A673 (cell line): ENCODE data around the gene BAHD1. TPM values are rescaled to one million over a fixed set of nuclear protein-coding genes. Genes with fewer than 3 reads are reported as not detected.

Source experiments
- BruUV-seq: library from RNA; stranded (reverse); fragments of 400-500 nt; replicated peaks from 2 replicates; lab custom pipeline; 2021; lab: Mats Ljungman, UMichigan
- CTCF ChIA-PET: fragments of 300-600 bp; sonication (Branson Sonifier 250); formaldehyde crosslinking; loops from one replicate; lab custom pipeline; 2022; ENCODE audit warnings: antibody characterized with exemption; lab: Charles Lee
- POLR2A ChIA-PET: fragments of 300-600 bp; sonication (Branson Sonifier 250); formaldehyde crosslinking; loops from one replicate; lab custom pipeline; 2022; ENCODE audit warnings: antibody characterized with exemption; ENCODE audit not compliant: low non-redundant PET; lab: Charles Lee
- DNase-seq: peaks from one replicate; pipeline ENCODE4 v3.0.0-alpha.2; 2015; ENCODE audit warnings: low spot score
- H3K27ac ChIP-seq: fragments of 200-600 bp; sonication (generic); 2 replicates; pipeline ENCODE4 v1.5.1; 2016; ENCODE audit warnings: mixed run types, low read depth, mild to moderate bottlenecking, mixed read lengths, antibody characterized with exemption, low read length; ENCODE audit not compliant: poor library complexity, severe bottlenecking
- H3K27me3 ChIP-seq: fragments of 200-600 bp; sonication (generic); replicated peaks from 2 replicates; pipeline ENCODE4 v1.6.1; 2017; ENCODE audit warnings: mixed run types, low read depth, mild to moderate bottlenecking, mixed read lengths, antibody characterized with exemption, low read length; ENCODE audit not compliant: insufficient read depth, poor library complexity
- H3K36me3 ChIP-seq: fragments of 200-600 bp; sonication (generic); 2 replicates; pipeline ENCODE4 v1.6.1; 2016; ENCODE audit warnings: mixed run types, mild to moderate bottlenecking, mixed read lengths, antibody characterized with exemption, low read length; ENCODE audit not compliant: insufficient read depth, poor library complexity, severe bottlenecking
- H3K4me1 ChIP-seq: fragments of 200-600 bp; sonication (generic); 2 replicates; pipeline ENCODE4 v1.6.1; 2017; ENCODE audit warnings: mixed run types, mild to moderate bottlenecking, mixed read lengths, antibody characterized with exemption, low read length; ENCODE audit not compliant: insufficient read depth, poor library complexity, severe bottlenecking
- H3K4me3 ChIP-seq: fragments of 200-600 bp; sonication (generic); 2 replicates; pipeline ENCODE4 v1.5.1; 2016; ENCODE audit warnings: low read depth, mixed run types, mild to moderate bottlenecking, mixed read lengths, low read length; ENCODE audit not compliant: poor library complexity, severe bottlenecking
- H3K9me3 ChIP-seq: fragments of 200-600 bp; sonication (generic); 2 replicates; pipeline ENCODE4 v1.6.1; 2016; ENCODE audit warnings: mixed run types, low read depth, mild to moderate bottlenecking, mixed read lengths, antibody characterized with exemption, low read length; ENCODE audit not compliant: poor library complexity, severe bottlenecking
- EZH2 ChIP-seq: fragments of 200-600 bp; sonication (generic); IDR thresholded peaks from 2 replicates; pipeline ENCODE4 v1.6.1; 2017; ENCODE audit warnings: borderline replicate concordance, low read depth, mild to moderate bottlenecking, mixed read lengths, antibody characterized with exemption, low read length; ENCODE audit not compliant: poor library complexity, severe bottlenecking
- intact Hi-C: fragments of 100-400 bp; cut with micrococcal nuclease; formaldehyde crosslinking; loops from one replicate; pipeline ENCODE4 v1.10.0; 2022; ENCODE audit not compliant: unreplicated experiment
- total RNA-seq: library from RNA; stranded (reverse); gene quantifications from 2 replicates; pipeline ENCODE4 v1.2.3, GENCODE V29; 2021
- TF ChIP-seq, protein P1 (sequence below): fragments of 300-800, 200-600 bp; sonication (generic); conservative IDR thresholded peaks from 2 replicates; pipeline ENCODE4 v1.5.1; 2017; ENCODE audit warnings: low read depth, mild to moderate bottlenecking, antibody characterized with exemption, low read length, moderate library complexity, mixed read lengths

The BAHD1 gene
- total RNA-seq, 1 experiment from 2014 or later, result 33.5 TPM

DNA sequence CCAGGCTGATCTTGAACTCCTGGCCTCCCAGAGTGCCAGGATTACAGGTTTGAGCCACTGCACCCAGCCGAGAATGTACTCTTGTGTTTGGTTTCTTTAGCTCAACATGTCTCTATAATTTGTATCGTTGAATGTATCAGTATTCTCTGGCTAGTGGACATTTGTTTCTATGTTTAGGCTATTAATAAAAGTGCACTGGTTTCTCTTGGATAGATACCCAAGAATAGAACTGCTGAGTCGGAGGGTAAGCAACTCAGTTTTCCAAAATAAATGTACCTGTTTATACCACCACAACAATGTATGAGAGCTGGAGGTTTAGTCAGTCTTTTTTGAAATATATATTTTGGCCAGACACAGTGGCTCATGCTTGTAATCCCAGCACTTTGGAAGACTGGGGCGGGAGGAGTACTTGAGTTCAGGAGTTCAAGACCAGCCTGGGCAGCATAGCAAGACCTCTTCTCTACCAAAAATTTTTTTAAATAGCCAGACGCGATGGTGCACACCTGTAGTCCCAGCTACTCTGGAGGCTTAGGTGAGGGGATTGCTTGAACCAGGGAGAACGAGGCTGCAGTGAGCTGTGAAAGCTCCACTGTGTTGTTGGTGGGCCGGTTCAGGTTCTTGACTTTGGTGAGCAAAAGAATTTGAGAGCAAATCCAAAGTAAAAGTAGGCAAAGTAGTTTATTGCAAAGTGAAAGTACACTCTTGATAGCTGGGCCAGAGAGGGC lies 42.9 kb upstream of the BAHD1 start:
- no peak overlapping the region for H3K27ac ChIP-seq
- no peaks in the 10 kb centered on the region for H3K9me3 ChIP-seq
- DNase-seq, result no peak
- intact Hi-C loops, result no loop called here
- H3K4me1 ChIP-seq, result no peaks in the 10 kb centered on the region
- ChIA-PET CTCF (interaction anchor here (0.6 kb wide), 1 partner anchor 25 kb away, joined by 14 read pairs; no protein-coding TSS in a partner anchor), POLR2A (interaction anchor here (0.7 kb wide), 1 partner anchor 59 kb away, joined by 18 read pairs; no protein-coding TSS in a partner anchor)
- H3K4me3 ChIP-seq, result no peak overlapping the region
- TF ChIP-seq, protein P1, sequence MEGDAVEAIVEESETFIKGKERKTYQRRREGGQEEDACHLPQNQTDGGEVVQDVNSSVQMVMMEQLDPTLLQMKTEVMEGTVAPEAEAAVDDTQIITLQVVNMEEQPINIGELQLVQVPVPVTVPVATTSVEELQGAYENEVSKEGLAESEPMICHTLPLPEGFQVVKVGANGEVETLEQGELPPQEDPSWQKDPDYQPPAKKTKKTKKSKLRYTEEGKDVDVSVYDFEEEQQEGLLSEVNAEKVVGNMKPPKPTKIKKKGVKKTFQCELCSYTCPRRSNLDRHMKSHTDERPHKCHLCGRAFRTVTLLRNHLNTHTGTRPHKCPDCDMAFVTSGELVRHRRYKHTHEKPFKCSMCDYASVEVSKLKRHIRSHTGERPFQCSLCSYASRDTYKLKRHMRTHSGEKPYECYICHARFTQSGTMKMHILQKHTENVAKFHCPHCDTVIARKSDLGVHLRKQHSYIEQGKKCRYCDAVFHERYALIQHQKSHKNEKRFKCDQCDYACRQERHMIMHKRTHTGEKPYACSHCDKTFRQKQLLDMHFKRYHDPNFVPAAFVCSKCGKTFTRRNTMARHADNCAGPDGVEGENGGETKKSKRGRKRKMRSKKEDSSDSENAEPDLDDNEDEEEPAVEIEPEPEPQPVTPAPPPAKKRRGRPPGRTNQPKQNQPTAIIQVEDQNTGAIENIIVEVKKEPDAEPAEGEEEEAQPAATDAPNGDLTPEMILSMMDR, result no peak
- no peak for TF ChIP-seq EZH2
- BruUV-seq, result no TSS peak
- no peaks in the 10 kb centered on the region for H3K27me3 ChIP-seq
- peaks cover 23% of the 10 kb centered on the region for H3K36me3 ChIP-seq

DNA sequence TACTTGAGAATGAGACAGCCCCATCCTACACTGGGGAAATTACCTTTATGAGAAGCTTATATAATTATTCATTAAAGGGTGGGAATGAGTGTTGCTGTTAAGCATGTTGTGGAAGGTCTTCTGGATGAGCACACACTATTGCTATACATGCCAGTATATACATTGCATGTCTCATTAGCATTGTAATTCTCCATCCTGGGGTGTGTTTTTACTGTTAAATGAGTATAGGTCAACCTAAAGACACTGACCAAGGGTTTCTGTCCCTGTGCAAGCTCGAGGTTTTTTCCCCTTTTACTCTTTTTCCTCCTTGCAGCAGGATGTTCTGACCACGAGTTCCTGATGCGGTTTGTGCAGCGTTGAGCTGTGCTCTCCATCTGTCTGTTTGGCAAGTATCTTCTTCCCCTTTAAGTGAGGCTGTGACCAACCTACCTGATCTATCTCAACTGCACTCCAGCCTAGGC lies 42.3 kb upstream of the BAHD1 start:
- ChIA-PET CTCF (no interaction called here), POLR2A (interaction anchor here (0.6 kb wide), 1 partner anchor 68 kb away, joined by 7 read pairs; no protein-coding TSS in a partner anchor)
- TF ChIP-seq, protein P1, result no peak
- TF ChIP-seq EZH2, result no peak
- H3K36me3 ChIP-seq, result peaks cover 17% of the 10 kb centered on the region
- no peaks in the 10 kb centered on the region for H3K27me3 ChIP-seq
- no peak overlapping the region for H3K27ac ChIP-seq
- H3K4me1 ChIP-seq, result no peaks in the 10 kb centered on the region
- no peak overlapping the region for H3K4me3 ChIP-seq
- intact Hi-C loops, result no loop called here
- no peak for DNase-seq
- no peaks in the 10 kb centered on the region for H3K9me3 ChIP-seq
- BruUV-seq, result no TSS peak

DNA sequence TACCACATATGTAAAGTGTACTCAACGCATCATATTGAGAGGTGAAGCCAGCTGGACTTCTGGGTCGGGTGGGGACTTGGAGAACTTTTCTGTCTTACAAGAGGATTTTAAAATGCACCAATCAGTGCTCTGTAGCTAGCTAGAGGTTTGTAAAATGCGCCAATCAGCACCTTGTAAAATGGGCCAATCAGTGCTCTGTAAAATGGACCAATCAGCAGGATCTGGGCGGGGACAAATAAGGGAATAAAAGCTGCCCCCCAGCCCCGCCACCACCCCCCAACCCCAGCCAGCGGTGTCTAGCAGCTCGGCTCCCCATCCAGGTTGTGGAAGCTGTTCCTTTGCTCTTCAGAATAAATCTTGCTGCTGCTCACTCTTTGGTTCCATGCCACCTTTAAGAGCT lies 41.4 kb upstream of the BAHD1 start:
- CTCF ChIA-PET, result interaction anchor here (0.7 kb wide), 2 partner anchors 10 to 37 kb away, joined by 5 read pairs; no protein-coding TSS in a partner anchor

More for the DNA sequence above, 41.4 kb upstream of the BAHD1 start:
- Histone ChIP-seq H3K9me3 (no peaks in the 10 kb centered on the region), H3K27me3 (no peaks in the 10 kb centered on the region), H3K4me1 (no peaks in the 10 kb centered on the region), H3K4me3 (no peak overlapping the region), H3K36me3 (peaks cover 8% of the 10 kb centered on the region), H3K27ac (no peak overlapping the region)
- intact Hi-C loops, result no loop called here
- no TSS peak for BruUV-seq
- no peak for TF ChIP-seq EZH2
- TF ChIP-seq, protein P1, result no peak
- DNase-seq, result no peak
- POLR2A ChIA-PET, result interaction anchor here (0.6 kb wide), 1 partner anchor 69 kb away, joined by 7 read pairs; no protein-coding TSS in a partner anchor
